HepG2 (cell line): Measurements from ENCODE around the gene CCS. TPM values are rescaled to one million over a fixed set of nuclear protein-coding genes. Genes with fewer than 3 reads are reported as not detected.

Experiments
- EP300 ChIP-seq, 3 experiments: sonication (generic) in 1 of 3; formaldehyde crosslinking in 1 of 3; IDR thresholded peaks; 2 replicates each; pipeline versions ENCODE4 v1.5.1 to v1.6.1; 2011 to 2020; ENCODE audit warnings: low read depth in 2 of 3, low read length in 2 of 3, borderline replicate concordance in 1 of 3, improper control_type of control experiment in 1 of 3, mild to moderate bottlenecking in 1 of 3, missing genetic modification reagents in 1 of 3, moderate library complexity in 1 of 3
- SPEN ChIP-seq: sonication (generic); formaldehyde crosslinking; IDR thresholded peaks from 2 replicates; pipeline ENCODE4 v1.5.1; 2020; ENCODE audit warnings: low read depth, mild to moderate bottlenecking, missing genetic modification reagents
- ZNF20 ChIP-seq: sonication (generic); formaldehyde crosslinking; IDR thresholded peaks from 2 replicates; pipeline ENCODE4 v1.4.0; 2020; ENCODE audit warnings: mild to moderate bottlenecking, moderate library complexity, missing genetic modification reagents
- ZNF646 ChIP-seq: sonication (generic); formaldehyde crosslinking; IDR thresholded peaks from 2 replicates; pipeline ENCODE4 v1.9.0; 2021; ENCODE audit warnings: mild to moderate bottlenecking, missing genetic modification reagents
- ZNF724P ChIP-seq: sonication (generic); formaldehyde crosslinking; IDR thresholded peaks from 2 replicates; pipeline ENCODE4 v1.8.0; 2022; ENCODE audit warnings: missing genetic modification reagents, borderline replicate concordance
- ZSCAN25 ChIP-seq: sonication (generic); formaldehyde crosslinking; IDR thresholded peaks from 2 replicates; pipeline ENCODE4 v1.8.0; 2022; ENCODE audit warnings: mild to moderate bottlenecking, missing genetic modification reagents
- polyA plus RNA-seq, 8 experiments: library from polyadenylated mRNA; depleted of rRNA in 3 of 8; stranded (reverse) in 7 of 8; unstranded in 1 of 8; fragments of >200 nt; fragmentation: Illumina TruSeq in 4 of 8; extraction: Trizol in 4 of 8; gene quantifications; 2 replicates each; pipeline versions ENCODE4 v1.2.1 to v1.2.3, GENCODE V29; 2011 to 2016; ENCODE audit warnings: low read depth in 4 of 8, missing spikeins in 1 of 8, mixed read lengths in 1 of 8; ENCODE audit not compliant: insufficient read depth in 1 of 8
- total RNA-seq, 5 experiments: library from RNA; depleted of rRNA; stranded (reverse); fragments of >200 nt; fragmentation: Illumina TruSeq; extraction: Trizol; gene quantifications; 2 replicates each; pipeline ENCODE4 v1.2.3, GENCODE V29; 2016; ENCODE audit warnings: low read depth in 1 of 5
- TF ChIP-seq, protein P1 (sequence below), 2 experiments: sonication (generic) in 1 of 2; formaldehyde crosslinking in 1 of 2; IDR thresholded peaks; 2 replicates each; pipeline versions ENCODE4 v1.6.1 to v1.9.0; 2014 to 2022; ENCODE audit warnings: antibody characterized with exemption in 1 of 2, borderline replicate concordance in 1 of 2, inconsistent platforms in 1 of 2, low read depth in 1 of 2, missing genetic modification reagents in 1 of 2
- TF ChIP-seq, protein P2 (sequence below), 2 experiments: sonication (generic) in 1 of 2; formaldehyde crosslinking in 1 of 2; IDR thresholded peaks; 2 replicates each; pipeline versions ENCODE4 v1.4.0 to v1.6.1; 2018 to 2020; ENCODE audit warnings: missing genetic modification reagents in 2 of 2, borderline replicate concordance in 1 of 2, low read depth in 1 of 2, mild to moderate bottlenecking in 1 of 2, missing biosample characterization in 1 of 2

The CCS gene
- total and polyA plus RNA-seq, 2 of the 13 experiments (the other 11 are each of a cell fraction or from before 2014, with no cell fraction given), result 25.4 to 44.6 TPM

DNA sequence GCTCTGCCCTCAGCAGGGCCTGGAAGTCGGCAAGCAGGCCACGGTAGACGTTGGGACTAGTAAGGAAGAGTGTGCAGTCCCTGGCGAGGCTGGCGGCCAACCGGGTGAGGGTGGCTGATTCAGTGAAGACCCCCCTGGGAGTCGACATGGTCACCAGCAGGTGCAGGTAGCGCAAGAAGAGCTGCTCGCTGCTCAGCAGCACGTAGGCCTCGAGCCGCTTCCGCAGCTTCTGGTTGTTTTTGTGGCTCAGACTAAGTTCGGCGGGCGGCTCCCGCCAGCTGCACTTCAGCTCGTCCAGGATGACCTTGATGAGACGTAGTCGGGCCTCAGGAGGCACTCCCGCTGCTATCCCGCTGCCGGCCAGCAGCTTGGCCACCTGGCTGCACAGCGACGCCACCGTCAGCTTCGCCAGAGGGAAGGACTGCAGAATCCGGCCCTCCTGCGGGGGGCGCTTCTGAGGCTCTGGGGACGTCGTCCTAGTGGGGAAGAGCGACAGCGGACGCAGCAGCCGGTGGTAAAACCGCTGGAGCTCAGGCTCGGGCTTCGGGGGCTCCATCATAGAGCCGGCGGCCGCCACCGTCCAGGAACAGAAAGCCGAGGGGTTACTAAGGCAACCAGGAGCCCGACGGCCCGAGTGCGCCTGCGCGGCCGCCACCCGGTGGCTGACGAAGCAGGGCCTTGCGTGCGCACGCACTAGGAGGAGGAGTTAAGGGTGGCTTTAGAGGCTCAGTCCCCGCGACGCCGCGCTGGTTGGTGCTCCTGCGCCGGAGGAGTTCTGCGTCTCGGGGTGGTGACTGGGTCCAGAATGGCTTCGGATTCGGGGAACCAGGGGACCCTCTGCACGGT is at the start of gene CCS, which contains the start of gene CCDC87 (continued):
- TF ChIP-seq, protein P1, sequence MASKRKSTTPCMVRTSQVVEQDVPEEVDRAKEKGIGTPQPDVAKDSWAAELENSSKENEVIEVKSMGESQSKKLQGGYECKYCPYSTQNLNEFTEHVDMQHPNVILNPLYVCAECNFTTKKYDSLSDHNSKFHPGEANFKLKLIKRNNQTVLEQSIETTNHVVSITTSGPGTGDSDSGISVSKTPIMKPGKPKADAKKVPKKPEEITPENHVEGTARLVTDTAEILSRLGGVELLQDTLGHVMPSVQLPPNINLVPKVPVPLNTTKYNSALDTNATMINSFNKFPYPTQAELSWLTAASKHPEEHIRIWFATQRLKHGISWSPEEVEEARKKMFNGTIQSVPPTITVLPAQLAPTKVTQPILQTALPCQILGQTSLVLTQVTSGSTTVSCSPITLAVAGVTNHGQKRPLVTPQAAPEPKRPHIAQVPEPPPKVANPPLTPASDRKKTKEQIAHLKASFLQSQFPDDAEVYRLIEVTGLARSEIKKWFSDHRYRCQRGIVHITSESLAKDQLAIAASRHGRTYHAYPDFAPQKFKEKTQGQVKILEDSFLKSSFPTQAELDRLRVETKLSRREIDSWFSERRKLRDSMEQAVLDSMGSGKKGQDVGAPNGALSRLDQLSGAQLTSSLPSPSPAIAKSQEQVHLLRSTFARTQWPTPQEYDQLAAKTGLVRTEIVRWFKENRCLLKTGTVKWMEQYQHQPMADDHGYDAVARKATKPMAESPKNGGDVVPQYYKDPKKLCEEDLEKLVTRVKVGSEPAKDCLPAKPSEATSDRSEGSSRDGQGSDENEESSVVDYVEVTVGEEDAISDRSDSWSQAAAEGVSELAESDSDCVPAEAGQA (IDR thresholded peaks at IDR 0.05; ENCODE audit: low read depth), result 0 out of 2 replicates have a peak, but pooled peaks have one; percentile 17
- TF ChIP-seq, protein P1 (CRISPR knock-in tag; IDR thresholded peaks at IDR 0.05; ENCODE audit: borderline replicate concordance), result no peak; the same call in 1 of the 2 replicates
- no peak for TF ChIP-seq EP300 (IDR thresholded peaks at IDR 0.05; ENCODE audit: low read depth in 2 of 2, low read length in 2 of 2)
- TF ChIP-seq EP300 (CRISPR knock-in tag; IDR thresholded peaks at IDR 0.05; ENCODE audit: borderline replicate concordance), result peak; percentile 42
- peak; percentile 59; the same call in 1 of the 2 replicates for TF ChIP-seq SPEN
- TF ChIP-seq ZNF20 (CRISPR knock-in tag), result no peak
- TF ChIP-seq ZNF646 (CRISPR knock-in tag), result peak; percentile 43; the same call in 1 of the 2 replicates
- TF ChIP-seq, protein P2, sequence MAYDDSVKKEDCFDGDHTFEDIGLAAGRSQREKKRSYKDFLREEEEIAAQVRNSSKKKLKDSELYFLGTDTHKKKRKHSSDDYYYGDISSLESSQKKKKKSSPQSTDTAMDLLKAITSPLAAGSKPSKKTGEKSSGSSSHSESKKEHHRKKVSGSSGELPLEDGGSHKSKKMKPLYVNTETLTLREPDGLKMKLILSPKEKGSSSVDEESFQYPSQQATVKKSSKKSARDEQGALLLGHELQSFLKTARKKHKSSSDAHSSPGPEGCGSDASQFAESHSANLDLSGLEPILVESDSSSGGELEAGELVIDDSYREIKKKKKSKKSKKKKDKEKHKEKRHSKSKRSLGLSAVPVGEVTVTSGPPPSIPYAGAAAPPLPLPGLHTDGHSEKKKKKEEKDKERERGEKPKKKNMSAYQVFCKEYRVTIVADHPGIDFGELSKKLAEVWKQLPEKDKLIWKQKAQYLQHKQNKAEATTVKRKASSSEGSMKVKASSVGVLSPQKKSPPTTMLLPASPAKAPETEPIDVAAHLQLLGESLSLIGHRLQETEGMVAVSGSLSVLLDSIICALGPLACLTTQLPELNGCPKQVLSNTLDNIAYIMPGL (CRISPR knock-in tag; IDR thresholded peaks at IDR 0.05; ENCODE audit: borderline replicate concordance in 1 of 2, low read depth in 1 of 2), result peak; percentile 84 to 90
- TF ChIP-seq ZNF724P (CRISPR knock-in tag), result peak; percentile 47; the same call in 1 of the 2 replicates
- TF ChIP-seq ZSCAN25 (CRISPR knock-in tag), result peak; percentile 59; the same call in 1 of the 2 replicates
